HT1080 (cell line): ENCODE measurements around the gene ARHGAP33. TPM values are rescaled to one million over a fixed set of nuclear protein-coding genes. Genes with fewer than 3 reads are reported as not detected.
A peak's percentile ranks its signal among the peaks of the same experiment; 100 is the strongest.
"Not testable (repeated sequence)": the region's sequence is repeated elsewhere in the genome, so short reads cannot be mapped to it uniquely, and the experiment has no call there.

ENCODE experiments used
- DNase-seq: peaks from one replicate; pipeline ENCODE4 v3.0.0-alpha.2; 2015; ENCODE audit warnings: low read depth
- total RNA-seq: library from RNA; depleted of rRNA; stranded (reverse); fragments of >200 nt; shearing (Covaris generic); gene quantifications from 2 replicates; pipeline ENCODE4 v1.2.3, GENCODE V29; 2014; rRNA removed

The ARHGAP33 gene
- total RNA-seq, 1 experiment from 2014 or later: 1.3 TPM

DNA sequence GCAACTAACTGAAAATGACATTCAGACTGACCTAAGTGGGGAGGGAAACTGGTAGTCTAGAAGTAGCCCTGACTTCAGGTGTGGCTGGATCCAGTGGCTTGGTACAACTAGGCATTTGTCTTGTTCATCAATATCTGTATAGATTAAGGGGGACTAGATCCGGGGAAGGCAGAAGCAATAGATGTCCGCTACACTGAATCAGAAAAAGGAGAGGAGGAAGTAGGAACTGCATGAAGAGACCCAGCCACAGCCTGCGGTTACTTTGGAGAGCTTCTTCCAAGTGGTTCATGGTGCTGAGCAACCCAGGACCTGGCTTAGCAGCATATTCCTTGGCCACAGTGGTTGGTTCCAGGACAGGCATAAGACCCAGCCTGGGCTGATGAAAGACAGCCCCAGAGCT is 47.2 kb downstream of the ARHGAP33 start:
- DNase-seq: no peak

DNA sequence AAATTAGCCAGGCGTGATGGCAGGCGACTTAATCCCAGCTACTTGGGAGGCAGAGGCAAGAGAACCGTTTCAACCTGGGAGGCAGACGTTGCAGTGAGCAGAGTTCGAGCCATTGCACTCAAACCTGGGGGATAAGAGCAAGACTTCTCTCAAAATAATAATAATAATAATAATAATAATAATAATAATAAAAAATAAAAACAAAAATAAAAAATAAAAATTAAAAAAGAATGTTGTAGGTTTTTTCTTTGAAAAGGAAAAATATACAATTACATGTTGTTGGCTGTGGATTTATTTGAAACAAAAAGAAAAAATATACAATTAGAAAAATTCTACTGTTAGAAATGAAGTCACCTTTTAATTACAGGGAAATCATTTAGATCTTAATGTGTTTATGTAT is 48.8 kb downstream of the ARHGAP33 start:
- DNase-seq: no peak

DNA sequence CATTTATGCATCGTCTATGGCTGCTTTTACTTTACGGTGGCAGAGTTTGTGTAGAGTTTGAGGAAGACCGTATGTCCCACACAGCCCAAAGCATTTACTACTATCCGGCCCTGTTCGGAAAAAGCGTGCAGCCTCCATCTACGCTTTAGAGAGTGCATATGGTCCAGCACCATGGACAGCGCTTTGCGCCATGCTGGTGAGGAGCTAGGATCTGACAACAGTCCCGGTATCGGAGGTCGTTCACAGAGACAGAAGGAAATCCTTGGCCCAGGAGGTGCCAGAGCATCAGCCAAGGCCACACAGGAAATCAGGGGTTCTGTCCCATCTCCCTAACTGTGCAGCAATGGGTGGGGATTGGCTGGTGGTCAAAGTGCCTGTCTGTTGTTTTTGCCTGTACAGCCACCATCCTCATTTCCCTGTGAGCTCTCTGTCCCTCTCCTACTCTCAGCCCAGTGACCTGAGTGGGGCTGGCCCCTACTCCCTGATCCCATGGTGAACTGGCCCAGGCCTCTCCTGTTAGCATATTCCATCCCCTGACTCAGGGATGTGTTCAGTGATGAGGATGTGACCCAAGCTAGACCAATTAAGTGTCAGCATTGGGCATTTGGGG is 53.4 kb downstream of the ARHGAP33 start:
- DNase-seq: peak; percentile 18

DNA sequence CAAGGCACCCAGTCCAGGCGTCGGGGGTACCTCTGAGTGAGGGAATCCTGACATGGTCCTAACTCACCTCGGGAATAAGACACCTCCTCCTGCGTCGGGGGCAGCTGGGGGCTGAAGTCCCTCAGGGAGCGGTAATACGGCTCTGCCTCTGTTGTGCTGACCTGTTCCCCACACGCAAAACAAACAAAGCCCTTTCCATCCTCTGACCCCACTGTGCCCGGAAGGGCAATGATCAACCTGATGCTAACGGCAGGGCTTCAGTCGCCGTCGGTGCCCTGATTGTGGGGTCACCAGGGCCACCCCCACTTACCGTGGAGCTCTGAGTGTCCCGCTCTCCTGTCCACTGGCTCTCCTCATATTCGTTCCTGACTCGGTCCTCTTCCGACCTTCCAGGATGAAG is 55.6 kb downstream of the ARHGAP33 start:
- no peak for DNase-seq

DNA sequence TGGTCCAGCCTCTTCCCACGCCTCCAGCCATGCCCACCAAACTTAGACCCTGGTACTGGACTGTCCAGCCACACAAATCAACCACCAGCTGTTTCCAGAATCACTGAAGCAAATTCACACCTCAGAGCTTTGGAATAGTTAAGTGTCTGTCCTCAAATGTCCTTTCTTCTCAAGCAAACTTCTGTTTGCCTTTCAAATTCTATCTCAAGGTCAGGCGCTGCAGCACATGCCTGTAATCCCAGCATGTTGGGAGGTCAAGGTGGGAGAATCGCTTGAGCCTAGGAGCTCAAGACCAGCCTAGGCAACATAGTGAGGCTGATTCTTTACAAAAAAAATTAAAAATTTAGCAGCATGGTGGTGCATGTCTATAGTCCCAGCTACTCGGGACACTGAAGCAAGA is 56.7 kb downstream of the ARHGAP33 start:
- no peak for DNase-seq

DNA sequence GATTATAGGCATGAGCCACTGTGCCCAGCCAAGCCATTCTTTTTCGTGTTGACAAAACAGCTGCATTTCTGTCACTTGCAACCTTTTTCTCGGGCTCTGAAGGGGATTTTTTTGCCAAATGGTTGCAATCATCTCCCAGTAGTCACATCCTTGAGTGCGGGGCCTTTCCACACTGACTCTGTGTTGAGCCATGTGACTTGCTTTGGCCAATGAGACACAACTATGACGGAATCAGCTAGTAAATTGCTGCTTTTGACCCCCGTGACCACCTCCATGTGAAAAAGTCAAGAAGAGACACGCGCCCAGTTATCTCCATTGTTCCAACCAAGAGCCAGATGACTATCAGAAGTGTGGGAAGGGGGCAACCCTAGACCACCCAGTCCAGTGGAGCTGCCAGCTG is 58.6 kb downstream of the ARHGAP33 start:
- DNase-seq: no peak

DNA sequence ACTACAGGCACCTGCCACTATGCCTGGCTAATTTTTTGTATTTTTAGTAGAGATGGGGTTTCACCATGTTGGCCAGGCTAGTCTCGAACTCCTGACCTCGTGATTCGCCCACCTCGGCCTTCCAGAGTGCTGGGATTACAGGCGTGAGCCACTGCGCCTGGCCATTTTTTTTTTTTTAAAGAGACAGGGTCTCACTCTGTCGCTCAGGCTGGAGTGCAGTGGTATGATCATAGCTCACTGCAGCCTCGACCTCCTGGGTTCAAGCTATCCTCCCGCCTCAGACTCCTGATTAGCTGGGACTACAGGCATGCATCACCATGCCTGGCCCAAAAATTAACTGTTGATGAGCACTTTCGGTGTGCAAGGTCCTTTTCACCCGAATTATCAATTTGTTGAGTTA is 60.7 kb downstream of the ARHGAP33 start:
- not testable (repeated sequence) for DNase-seq

Other genes starting within 250 kb of the ARHGAP33 start
- gene SBSN, start 247.3 kb upstream of the ARHGAP33 start, total RNA-seq: 3.0 and 14.9 TPM in 2 replicates
- gene GAPDHS, start 242.1 kb upstream of the ARHGAP33 start, total RNA-seq: not detected in 2 replicates
- 162 and 178 TPM in 2 replicates for gene TMEM147, start 229.9 kb upstream of the ARHGAP33 start, total RNA-seq
- gene ATP4A, start 211.9 kb upstream of the ARHGAP33 start, total RNA-seq: not detected in 2 replicates
- gene PMIS2, start 189.4 kb upstream of the ARHGAP33 start, total RNA-seq: not detected in 2 replicates
- 19.7 and 21.1 TPM in 2 replicates for gene HAUS5, start 162.8 kb upstream of the ARHGAP33 start, total RNA-seq
- 71.9 and 93.9 TPM in 2 replicates for gene RBM42, start 146.5 kb upstream of the ARHGAP33 start, total RNA-seq
- gene ETV2, start 133.8 kb upstream of the ARHGAP33 start, total RNA-seq: 0.50 and 2.5 TPM in 2 replicates
- gene COX6B1, start 127.2 kb upstream of the ARHGAP33 start, total RNA-seq: 551 and 688 TPM in 2 replicates
- not detected in 2 replicates for gene UPK1A, start 109.0 kb upstream of the ARHGAP33 start, total RNA-seq
- gene ZBTB32, start 71.0 kb upstream of the ARHGAP33 start, total RNA-seq: not detected in 2 replicates
- 7.7 and 10.9 TPM in 2 replicates for gene KMT2B, start 57.6 kb upstream of the ARHGAP33 start, total RNA-seq
- 2.9 and 11.1 TPM in 2 replicates for gene IGFLR1, start 33.1 kb upstream of the ARHGAP33 start, total RNA-seq
- gene U2AF1L4, start 30.1 kb upstream of the ARHGAP33 start, total RNA-seq: 8.4 and 13.3 TPM in 2 replicates
- gene PSENEN, start 29.9 kb upstream of the ARHGAP33 start, total RNA-seq: 48.5 and 50.6 TPM in 2 replicates
- 4.5 and 5.4 TPM in 2 replicates for gene LIN37, start 27.0 kb upstream of the ARHGAP33 start, total RNA-seq
- gene HSPB6, start 18.5 kb upstream of the ARHGAP33 start, total RNA-seq: 0.17 TPM in 1 of 2 replicates, not detected in the other
- 8.6 and 10.8 TPM in 2 replicates for gene PROSER3, start 17.4 kb upstream of the ARHGAP33 start, total RNA-seq
- gene PRODH2, start 37.3 kb downstream of the ARHGAP33 start, total RNA-seq: not detected in 2 replicates
- gene NPHS1, start 76.9 kb downstream of the ARHGAP33 start, total RNA-seq: not detected in 2 replicates
- gene KIRREL2, start 81.3 kb downstream of the ARHGAP33 start, total RNA-seq: not detected in 2 replicates
- 1.6 and 6.6 TPM in 2 replicates for gene APLP1, start 93.0 kb downstream of the ARHGAP33 start, total RNA-seq
- 5.8 and 5.9 TPM in 2 replicates for gene NFKBID, start 125.0 kb downstream of the ARHGAP33 start, total RNA-seq
- not detected in 2 replicates for gene HCST, start 127.0 kb downstream of the ARHGAP33 start, total RNA-seq
- not detected in 2 replicates for gene TYROBP, start 132.7 kb downstream of the ARHGAP33 start, total RNA-seq
- gene LRFN3, start 160.8 kb downstream of the ARHGAP33 start, total RNA-seq: 1.9 and 3.4 TPM in 2 replicates
- 18.0 and 22.9 TPM in 2 replicates for gene SDHAF1, start 219.6 kb downstream of the ARHGAP33 start, total RNA-seq
- not detected in 2 replicates for gene SYNE4, start 233.2 kb downstream of the ARHGAP33 start, total RNA-seq
- 13.9 and 15.3 TPM in 2 replicates for gene ALKBH6, start 238.6 kb downstream of the ARHGAP33 start, total RNA-seq